ENCODE measurements around the gene ACKR3. TPM values are rescaled to one million over a fixed set of nuclear protein-coding genes. Genes with fewer than 3 reads are reported as not detected.

Gene ACKR3
- total RNA-seq, 1 donor from 2014 or later = 17.9 TPM

GRCh38 chr2:236608188-236608525 is 38.5 kb downstream of the ACKR3 start:
- no peak for DNase-seq (ENCODE audit: low read depth in 2 of 2)

- DNase-seq (ENCODE audit: low read depth in 2 of 2) = no peak
Measured at GRCh38 chr2:236608710-236609109, 39.1 kb downstream of the ACKR3 start.

GRCh38 chr2:236610991-236611821 is 41.6 kb downstream of the ACKR3 start:
- no peak for DNase-seq (ENCODE audit: low read depth in 2 of 2)

GRCh38 chr2:236612737-236613136 is 43.1 kb downstream of the ACKR3 start:
- no peak for DNase-seq (ENCODE audit: low read depth in 2 of 2)

- DNase-seq (ENCODE audit: low read depth in 2 of 2) = no peak
Measured at GRCh38 chr2:236613612-236614011, 44.0 kb downstream of the ACKR3 start.

GRCh38 chr2:236614551-236614950 is 44.9 kb downstream of the ACKR3 start:
- no peak for DNase-seq (ENCODE audit: low read depth in 2 of 2)

GRCh38 chr2:236616031-236616430 is 46.4 kb downstream of the ACKR3 start:
- no peak for DNase-seq (ENCODE audit: low read depth in 2 of 2)

GRCh38 chr2:236616624-236617023 is 47.0 kb downstream of the ACKR3 start:
- DNase-seq (ENCODE audit: low read depth in 2 of 2) = no peak

- DNase-seq (ENCODE audit: low read depth in 2 of 2) = no peak
Measured at GRCh38 chr2:236617221-236617737, 47.7 kb downstream of the ACKR3 start.

- DNase-seq (ENCODE audit: low read depth in 2 of 2) = no peak
Measured at GRCh38 chr2:236617796-236618195, 48.2 kb downstream of the ACKR3 start.

GRCh38 chr2:236618370-236618769 is 48.7 kb downstream of the ACKR3 start:
- no peak for DNase-seq (ENCODE audit: low read depth in 2 of 2)

GRCh38 chr2:236619910-236620612 is 50.4 kb downstream of the ACKR3 start:
- no peak for DNase-seq (ENCODE audit: low read depth in 2 of 2)

- no peak for DNase-seq (ENCODE audit: low read depth in 2 of 2)
Measured at GRCh38 chr2:236621786-236622185, 52.2 kb downstream of the ACKR3 start.

- no peak for DNase-seq (ENCODE audit: low read depth in 2 of 2)
Measured at GRCh38 chr2:236622201-236622600, 52.6 kb downstream of the ACKR3 start.

- no peak for DNase-seq (ENCODE audit: low read depth in 2 of 2)
Measured at GRCh38 chr2:236622660-236623059, 53.0 kb downstream of the ACKR3 start.

- DNase-seq (ENCODE audit: low read depth in 2 of 2) = no peak
Measured at GRCh38 chr2:236623816-236624215, 54.2 kb downstream of the ACKR3 start.

- DNase-seq (ENCODE audit: low read depth in 2 of 2) = no peak
Measured at GRCh38 chr2:236625156-236625690, 55.6 kb downstream of the ACKR3 start.

- DNase-seq (ENCODE audit: low read depth in 2 of 2) = no peak
Measured at GRCh38 chr2:236626391-236627150, 56.9 kb downstream of the ACKR3 start.

- DNase-seq (ENCODE audit: low read depth in 2 of 2) = no peak
Measured at GRCh38 chr2:236627193-236627592, 57.6 kb downstream of the ACKR3 start.

GRCh38 chr2:236627841-236628240 is 58.2 kb downstream of the ACKR3 start:
- no peak for DNase-seq (ENCODE audit: low read depth in 2 of 2)

GRCh38 chr2:236628256-236628901 is 58.8 kb downstream of the ACKR3 start:
- DNase-seq (ENCODE audit: low read depth in 2 of 2) = no peak

Measured in lung microvascular endothelial cell (primary cell).